GM19395 (cell line): Measurements from ENCODE around the gene ZNF169.
"Not testable (repeated sequence)": the region's sequence is repeated elsewhere in the genome, so short reads cannot be mapped to it uniquely, and the experiment has no call there.

Experiments
- ATAC-seq: cut with Tn5 transposase; IDR thresholded peaks from one replicate; pipeline ENCODE4 v1.9.1; 2021; ENCODE audit warnings: mild to moderate bottlenecking, moderate library complexity; ENCODE audit not compliant: unreplicated experiment

Gene ZNF169

DNA sequence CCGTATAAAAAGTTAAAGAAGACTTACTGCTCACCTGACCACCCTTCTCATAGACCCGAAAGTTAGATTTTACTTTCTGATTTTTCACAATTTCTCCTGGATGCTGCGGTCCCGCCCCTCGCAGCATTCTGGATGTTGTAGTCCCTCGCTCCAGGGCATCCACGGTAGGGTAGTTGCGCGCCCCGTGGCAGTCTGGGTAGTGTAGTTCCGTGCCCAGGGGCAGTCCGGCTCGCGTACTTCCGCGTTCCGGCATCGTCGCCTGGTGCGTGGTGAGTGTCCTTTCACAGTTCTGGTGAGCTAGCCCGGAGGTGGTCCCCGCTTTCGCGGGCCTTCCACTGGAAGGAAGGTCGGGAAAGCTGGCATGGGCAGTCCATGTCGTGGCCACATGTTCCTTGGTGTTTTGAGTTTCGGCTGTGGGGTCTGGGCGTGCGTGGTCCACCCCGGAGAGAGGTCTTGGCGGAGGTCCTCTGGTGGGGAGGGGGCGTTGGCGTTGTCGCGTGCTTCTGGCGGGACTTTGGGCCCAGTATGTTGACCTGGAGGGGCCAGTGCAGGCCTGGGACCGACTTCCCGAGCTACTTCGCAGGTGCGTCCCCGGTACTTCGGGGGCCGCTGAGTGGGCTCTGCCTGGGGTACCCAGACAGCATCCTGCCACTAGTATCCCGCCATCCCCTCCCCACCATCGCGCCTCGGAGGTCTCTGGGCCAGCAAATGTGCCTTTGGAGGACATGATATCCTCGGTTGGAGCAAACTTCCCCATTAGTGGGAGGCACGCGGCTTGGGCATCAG lies at the start of gene ZNF169:
Gene ZNF169, plus strand, starts transcription at position 222 of the 786 bp plus-strand sequence. CDS start 19,515 bp downstream, outside the sequence.
- peak; percentile 100 for ATAC-seq

DNA sequence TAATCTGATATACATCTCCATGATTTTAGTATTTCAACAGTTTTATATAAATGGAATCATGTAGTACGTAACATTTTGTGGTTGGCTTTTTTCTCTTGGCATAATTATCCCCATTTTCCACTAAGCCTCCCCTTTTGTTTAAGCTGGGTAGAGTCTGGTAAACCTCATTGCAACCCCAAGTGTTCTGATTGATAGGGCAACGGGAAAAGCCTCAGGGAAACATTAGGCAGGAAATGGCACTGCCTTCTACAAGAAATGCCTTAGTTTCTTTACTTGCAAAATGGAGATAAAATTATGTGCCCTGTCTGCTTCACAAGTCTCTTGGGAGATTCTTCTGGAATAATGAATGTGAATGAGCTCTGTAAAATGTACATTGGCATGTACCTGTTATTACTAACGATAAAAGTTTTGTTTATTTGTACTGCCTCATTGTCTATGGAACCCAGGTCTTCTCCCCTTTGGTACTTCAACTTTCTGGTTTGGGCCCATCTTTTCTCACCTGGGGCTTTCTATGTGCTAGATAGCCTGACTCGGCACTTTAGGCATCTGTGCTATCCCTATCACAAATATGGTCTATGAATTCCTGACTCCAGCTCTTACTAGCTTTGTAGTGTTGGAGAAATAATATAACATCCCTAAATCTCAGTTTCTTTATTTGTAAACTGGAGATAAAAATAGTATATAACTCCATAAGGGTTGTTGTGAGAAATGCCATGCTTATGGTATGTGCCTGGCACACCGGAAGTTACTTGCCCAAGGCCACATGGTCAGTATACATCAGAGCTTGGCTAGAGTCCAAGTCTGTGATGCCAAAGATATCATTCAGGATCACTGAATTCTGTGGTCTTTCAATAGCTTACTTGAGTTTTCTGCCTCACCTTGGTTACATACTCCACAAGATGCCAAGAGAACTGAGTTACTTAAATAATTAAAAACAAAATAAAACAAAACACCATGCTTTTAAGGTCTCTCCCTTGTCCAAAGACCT lies 48.2 kb upstream of the ZNF169 start:
- ATAC-seq: no peak

DNA sequence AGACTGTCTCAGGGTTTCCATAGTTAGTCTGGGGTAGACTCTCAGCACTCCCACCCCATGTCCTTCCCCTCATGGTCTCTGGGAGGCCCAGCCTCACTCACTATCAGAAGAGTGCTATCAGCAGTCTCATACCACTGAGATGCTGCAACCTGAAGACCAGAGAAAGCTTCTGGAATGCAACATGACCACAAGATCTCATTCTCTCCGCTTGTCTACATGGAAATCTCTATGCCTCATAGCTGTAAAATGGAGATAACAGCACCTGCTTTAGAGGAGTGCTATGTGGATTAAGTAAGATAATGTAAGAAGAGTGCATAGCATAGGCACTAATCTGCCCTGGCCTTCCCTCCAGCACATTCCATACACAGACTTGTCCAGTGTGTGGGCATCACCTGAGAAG lies 47.0 kb upstream of the ZNF169 start:
- ATAC-seq: no peak

DNA sequence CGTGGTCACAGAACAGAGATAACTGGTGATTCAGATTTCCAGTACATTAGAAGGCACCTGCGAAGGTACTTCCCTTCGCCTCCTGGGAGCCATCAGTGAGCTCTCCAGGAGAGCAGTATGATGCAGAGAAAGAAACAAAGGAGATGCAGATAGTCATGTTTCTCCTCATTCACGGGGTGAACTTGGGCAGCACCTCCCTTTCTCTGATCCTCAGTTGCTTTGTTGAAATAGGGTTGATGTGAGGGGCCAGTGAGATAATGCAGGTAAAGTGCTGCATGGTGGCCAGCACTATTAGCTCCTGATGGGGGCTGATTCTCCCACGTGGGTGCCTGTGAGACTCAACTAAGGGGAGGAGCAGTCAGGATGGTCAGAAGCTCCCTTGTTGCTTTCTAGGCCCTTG lies 46.6 kb upstream of the ZNF169 start:
- no peak for ATAC-seq

DNA sequence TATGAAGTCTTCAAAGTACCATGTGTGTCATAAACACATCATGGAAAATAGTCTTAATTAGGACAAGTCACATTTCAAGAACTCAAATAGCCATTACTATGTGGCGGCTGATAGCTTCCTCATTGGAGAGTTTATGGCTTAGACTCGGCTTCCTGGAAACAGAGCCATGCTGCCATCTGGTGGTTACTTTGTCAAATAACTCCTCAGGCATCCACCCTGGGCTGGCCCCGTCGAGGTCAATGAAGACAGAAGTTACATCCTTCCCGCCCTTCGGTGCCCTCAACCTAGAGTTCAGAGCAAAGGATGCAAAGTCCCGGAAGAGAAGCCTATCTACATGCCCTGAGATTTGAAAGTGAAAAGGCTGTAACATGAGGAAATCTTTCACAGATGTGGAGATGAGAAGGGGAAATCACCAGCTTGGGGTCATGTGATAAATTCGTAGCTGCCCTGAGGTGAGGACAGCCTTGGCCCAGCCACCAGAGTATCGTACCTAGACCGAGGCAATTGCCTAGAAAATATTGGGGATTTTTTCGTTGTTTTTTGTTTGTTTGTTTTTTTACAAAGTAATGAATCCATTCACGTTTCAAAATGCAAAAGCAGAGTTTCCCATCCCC lies 45.5 kb upstream of the ZNF169 start:
- peak; percentile 89 for ATAC-seq

DNA sequence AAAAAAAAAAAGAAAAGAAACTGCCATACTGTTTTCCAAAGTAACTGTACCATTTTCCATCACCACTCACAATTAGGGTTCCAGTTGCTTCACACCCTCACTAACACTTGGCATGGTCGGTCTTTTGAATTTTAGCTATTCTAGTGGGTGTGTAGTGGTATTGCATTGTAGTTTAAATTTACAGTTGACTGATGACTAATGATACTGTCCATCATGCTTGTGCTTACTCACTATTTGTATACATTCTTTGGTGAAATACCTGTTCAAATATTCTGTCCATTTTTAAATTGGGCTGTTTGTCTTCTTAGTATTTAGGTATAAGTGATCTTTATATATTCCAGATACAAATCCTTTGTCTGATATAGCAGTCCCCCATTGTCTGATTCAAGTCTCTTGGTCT lies 36.2 kb upstream of the ZNF169 start:
- no peak for ATAC-seq

DNA sequence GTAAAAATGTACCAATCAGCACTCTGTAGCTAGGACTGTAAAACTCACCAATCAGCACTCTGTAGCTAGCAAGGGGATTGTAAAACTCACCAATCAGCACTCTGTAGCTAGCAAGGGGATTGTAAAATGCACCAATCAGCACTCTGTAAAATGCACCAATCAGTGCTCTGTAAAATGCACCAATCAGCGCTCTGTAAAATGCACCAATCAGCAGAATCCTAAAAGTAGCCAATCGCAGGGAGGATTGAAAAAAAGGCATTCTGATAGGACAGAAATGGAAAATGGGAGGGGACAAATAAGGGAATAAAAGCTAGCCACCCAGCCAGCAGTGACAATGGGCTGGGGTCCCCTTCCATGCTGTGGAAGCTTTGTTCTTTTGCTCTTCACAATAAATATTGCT lies 33.7 kb upstream of the ZNF169 start:
- ATAC-seq: not testable (repeated sequence)

DNA sequence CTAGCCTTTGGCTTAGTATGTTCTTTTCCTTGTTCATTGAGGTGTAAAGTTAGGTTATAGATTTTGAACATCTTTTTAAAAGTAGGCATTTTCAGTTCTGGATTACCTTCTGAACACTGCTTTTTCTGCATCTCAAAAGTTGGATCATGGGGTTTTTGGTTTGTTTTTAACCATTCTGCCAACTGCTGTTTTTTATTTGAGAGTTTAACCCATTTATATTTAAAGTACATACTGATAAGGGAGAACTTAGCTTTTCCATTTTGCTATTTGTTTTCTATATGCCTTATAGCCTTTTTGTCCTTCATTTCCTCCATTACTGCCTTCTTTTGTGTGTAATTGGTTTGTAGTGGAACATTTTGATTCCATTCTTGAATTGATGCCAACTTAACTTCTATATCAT lies 30.5 kb upstream of the ZNF169 start:
- ATAC-seq: no peak

DNA sequence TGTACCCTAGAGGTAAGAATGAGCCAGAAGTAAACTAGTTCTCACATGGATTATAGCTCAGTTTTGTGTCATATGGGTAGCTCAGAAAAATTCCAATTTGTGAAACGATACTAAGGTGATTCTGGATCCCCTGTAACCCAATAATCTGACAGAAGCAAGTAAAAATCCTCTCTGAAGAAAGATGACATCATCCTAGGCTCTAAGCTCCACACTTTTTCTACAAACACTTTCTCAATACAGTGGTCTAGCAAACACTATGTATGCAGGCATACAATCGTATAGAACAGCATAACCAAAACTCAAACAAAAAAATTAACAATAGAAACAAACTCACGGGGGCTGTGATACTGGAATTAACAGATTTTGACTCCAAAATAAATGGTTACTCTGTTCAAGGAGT lies 26.7 kb upstream of the ZNF169 start:
- no peak for ATAC-seq

DNA sequence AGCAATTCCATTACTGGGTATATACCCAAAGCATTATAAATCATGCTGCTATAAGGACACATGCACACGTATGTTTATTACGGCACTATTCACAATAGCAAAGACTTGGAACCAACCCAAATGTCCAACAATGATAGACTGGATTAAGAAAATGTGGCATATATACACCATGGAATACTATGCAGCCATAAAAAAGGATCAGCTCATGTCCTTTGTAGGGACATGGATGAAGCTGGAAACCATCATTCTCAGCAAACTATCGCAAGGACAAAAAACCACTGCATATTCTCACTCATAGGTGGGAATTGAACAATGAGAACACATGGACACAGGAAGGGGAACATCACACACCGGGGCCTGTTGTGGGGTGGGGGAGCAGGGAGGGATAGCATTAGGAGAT lies 18.0 kb upstream of the ZNF169 start:
- ATAC-seq: not testable (repeated sequence)

DNA sequence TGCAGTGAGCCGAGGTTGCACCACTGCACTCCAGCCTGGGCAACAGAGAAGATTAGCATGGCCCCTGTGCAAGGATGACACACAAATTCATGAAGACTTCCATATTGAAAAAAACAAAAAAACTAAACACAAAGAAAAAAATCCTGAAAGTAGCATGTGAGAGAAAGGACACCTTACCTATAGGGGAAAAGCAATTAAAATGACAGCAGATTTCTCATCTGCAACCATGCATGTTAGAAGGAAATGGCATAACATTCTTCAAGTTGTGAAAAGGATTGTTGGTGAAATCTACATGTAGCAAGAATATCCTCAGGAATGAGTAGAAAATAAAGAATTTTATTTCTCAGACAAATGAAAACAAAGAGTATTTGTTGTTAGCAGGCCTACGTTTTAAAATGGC lies 13.4 kb upstream of the ZNF169 start:
- ATAC-seq: no peak

DNA sequence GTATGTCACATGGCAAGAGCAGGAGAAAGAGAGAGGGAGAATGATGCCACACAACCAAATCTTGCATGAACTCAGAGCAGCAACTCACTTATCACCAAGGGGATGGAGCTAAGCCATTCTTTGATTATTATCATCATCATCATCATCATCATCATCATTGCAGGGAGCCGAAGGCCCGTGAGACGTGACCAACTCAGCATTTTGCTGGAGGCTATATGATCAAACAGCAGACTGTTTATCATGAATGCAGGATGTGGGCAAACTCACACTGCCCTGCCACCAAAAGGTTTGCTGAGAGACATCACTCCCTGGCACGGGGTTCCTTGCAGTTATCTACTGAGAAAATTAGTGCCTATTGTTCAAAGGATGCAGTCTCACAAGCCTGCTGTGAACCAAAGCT lies 8.6 kb upstream of the ZNF169 start:
- no peak for ATAC-seq

DNA sequence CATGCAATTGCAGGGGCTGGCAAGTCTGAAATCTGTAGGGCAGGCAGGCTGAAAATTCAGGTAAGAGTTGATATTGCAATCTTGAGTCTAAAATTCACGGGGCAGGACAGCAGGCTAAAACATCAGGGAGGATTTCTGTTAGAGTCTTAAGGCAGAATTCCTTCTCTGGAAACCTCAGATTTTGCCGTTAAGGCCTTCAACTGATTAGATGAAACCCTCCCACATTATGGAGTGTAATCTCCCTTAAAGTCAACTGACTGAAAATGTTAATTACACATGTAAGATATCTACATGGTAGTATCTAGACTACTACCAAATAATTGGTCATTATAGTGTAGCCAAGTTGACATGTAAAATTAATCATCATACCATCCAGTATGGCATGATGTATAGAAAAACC lies 3.1 kb upstream of the ZNF169 start:
- no peak for ATAC-seq

DNA sequence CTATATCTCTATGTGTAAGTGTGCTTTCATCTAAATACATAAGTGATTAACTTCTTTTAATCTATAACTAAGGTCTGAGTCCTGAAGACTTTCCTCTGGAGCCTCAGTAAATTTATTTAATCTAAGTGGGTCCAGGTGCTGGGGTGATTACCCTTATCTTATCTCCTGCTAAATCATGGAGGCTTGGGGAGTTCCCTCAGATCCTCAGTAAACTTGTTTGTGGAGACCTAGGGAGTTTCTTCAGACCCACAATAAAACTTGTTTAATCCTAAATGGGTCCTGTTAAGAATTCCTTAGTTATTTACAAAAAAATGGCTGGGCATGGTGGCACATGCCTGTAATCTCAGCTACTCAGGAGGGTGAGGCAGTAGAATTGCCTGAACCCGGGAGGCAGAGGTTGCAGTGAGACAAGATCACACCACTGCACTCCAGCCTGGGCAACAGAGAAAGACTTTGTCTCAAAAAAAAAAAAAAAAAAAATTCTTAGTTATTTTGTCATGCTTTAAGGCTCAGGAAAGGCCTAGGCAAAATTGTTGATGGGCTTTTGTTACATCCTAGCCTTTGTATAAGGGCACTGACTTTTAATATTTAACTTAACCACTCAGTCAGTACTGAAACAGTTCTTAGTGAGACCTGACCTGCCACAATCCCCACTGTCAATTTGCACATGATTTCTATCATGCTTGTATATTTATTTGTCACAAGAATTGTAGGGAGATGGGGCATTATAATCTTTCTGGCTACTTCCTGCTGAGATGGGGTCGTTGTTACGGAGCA lies 6.7 kb downstream of the ZNF169 start:
- not testable (repeated sequence) for ATAC-seq

DNA sequence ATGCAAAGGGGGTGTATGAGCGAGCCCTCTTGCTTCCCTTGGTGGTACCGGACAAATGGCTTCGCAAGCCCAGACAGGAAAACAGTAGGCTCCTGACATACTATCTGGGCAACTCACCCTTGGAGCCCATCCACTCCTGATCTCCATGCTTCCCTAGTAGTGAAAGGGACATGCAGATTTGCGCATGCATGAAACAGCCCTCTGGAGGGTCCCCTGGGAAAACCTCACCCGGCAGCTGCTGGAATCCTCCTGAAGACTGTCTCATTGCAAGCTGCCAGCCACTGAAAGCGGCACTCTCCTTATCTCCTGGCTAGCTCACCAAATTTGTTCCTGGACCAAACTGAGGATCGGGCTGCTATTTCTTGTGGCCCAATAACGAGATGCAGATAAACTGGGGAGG lies 10.2 kb downstream of the ZNF169 start:
- ATAC-seq: no peak

DNA sequence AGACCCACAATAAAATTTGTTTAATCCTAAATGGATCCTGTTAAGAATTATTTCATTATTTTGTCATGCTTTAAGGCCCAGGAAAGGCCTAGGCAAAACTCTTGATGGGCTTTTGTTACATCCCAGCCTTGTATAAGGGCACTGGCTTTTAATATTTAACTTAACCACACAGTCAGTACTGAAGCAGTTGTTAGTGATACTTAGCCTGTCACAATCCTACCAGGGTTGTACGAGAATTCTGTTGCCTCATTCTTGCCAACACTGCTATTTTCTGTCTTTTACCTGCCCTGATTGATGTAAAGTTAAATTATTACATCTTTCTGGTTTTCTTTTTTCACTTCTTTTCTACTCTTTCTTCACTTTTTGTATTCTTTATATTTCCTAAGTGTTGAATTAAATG lies 10.9 kb downstream of the ZNF169 start:
- no peak for ATAC-seq

DNA sequence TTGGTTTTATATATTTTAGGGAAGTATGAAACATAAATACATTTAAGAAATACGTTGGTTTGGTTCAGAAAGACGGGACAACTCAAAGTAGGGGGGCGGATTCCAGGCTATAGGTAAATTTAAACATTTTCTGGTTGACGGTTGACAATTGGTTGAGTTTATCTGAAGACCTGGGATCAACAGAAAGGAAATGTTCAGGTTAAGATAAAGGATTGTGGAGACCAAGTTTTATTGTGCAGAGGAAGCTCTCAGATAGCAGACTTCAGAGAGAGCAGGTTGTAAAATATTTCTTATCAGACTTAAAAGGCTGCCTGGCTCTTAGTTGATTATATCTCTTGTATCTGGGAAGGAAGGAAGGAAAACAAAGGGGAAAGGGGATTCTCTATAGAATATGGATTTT lies 17.9 kb downstream of the ZNF169 start:
- not testable (repeated sequence) for ATAC-seq

DNA sequence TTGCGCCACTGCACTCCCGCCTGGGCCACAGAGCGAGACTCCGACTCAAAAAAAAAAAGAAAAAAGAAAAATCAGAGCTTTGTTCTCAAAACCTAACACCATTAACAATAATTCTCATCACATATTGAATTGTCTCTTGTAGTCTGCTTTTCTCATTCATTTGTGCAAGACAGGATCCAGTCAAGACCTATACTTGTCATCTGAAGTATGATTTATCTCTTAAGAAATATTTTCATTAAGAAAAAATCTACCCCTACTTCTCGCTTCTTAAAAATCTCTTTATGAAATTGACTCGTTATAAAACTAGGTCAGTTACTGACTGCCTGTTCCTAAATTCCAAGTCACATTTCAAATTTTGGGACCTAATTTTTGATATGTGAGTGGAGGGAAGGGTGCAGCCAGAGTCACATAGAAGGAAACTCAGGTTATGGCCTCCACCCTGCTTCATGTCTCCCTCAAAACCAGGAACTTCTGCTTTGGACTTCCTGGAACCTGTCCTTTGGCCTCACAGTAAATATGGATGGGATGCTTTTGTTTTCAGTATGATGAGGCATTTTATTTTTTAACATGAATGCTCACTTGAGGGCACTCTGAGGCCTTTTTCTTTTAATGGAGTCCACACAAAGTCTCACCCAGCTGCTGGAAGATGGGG lies 18.9 kb downstream of the ZNF169 start:
- ATAC-seq: no peak

DNA sequence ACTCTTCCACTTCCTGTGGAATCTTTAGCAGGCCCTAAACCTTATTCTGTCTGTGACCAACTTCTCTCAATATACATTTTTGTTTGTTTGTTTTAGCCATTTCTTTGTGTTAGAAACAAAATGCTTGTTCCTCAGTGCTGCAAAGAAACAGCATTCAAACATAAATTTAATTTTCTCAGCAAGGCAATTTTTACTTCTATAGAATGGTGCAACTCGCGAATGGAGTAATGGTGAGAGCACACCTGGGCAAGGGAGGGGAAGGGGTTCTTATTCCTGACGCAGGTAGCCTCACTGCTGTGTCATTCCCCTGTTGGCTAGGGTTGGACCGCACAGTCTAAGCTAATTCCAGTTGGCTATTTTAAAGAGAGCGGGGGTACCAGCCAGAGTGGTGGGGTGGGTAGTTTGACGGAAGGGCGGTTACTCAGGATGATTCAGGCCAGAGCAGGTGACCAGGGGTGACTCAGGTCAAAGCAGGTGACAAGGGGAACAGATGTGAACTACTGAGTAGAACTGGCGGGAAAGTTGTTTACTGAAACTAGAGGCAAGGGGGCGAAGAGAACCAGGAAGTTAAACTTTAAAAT lies 21.4 kb downstream of the ZNF169 start:
- no peak for ATAC-seq

DNA sequence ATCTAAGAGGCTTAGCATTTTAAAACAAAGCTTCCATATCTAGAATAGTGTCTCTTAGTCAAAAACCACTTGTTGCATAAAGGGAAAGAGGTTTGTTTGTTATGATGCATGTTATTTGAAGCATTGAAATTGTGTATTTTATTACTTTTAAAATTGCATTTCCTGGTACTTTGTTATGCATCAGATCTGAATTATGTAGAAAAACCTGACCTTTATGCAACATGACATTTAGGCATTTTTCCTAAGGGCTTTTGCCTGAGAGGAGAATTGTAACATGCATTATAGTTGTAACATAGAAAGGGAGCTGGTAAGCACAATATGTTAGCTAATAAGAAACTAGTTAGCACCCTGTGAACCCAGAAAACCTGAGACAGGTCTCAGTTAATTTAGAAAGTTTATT lies 22.0 kb downstream of the ZNF169 start:
- no peak for ATAC-seq
